Neural progenitor cell (in vitro differentiated cells): ENCODE results near the gene HOMER2. TPM values are rescaled to one million over a fixed set of nuclear protein-coding genes. Genes with fewer than 3 reads are reported as not detected.

ENCODE experiments used
- DNase-seq: peaks from one replicate; pipeline ENCODE4 v3.0.0-alpha.2; 2016; ENCODE audit warnings: low spot score
- H2AFZ ChIP-seq: fragments of 200-600 bp; sonication (generic); replicated peaks from 2 replicates; pipeline ENCODE4 v1.6.1; 2016; ENCODE audit warnings: antibody characterized with exemption
- H3F3A ChIP-seq: fragments of 200-600 bp; sonication (generic); 2 replicates; pipeline ENCODE4 v1.6.1; 2016; ENCODE audit warnings: antibody characterized with exemption, low read depth
- H3K27ac ChIP-seq: fragments of 200-600 bp; sonication (generic); 2 replicates; pipeline ENCODE4 v1.5.1; 2016; ENCODE audit warnings: mild to moderate bottlenecking
- H3K27me3 ChIP-seq: fragments of 200-600 bp; sonication (generic); 2 replicates; pipeline ENCODE4 v1.6.1; 2016; ENCODE audit warnings: mild to moderate bottlenecking, moderate library complexity
- H3K36me3 ChIP-seq: fragments of 200-600 bp; sonication (generic); 2 replicates; pipeline ENCODE4 v1.5.1; 2016
- H3K4me1 ChIP-seq: fragments of 200-600 bp; sonication (generic); 2 replicates; pipeline ENCODE4 v1.6.1; 2016; ENCODE audit warnings: mixed run types
- H3K4me2 ChIP-seq: fragments of 200-600 bp; sonication (generic); 2 replicates; pipeline ENCODE4 v1.6.1; 2016
- H3K4me3 ChIP-seq: fragments of 200-600 bp; sonication (generic); 2 replicates; pipeline ENCODE4 v1.5.1; 2016
- H3K79me2 ChIP-seq: fragments of 200-600 bp; sonication (generic); 2 replicates; pipeline ENCODE4 v1.6.1; 2016; ENCODE audit warnings: low read depth
- H3K9ac ChIP-seq: fragments of 200-600 bp; sonication (generic); 2 replicates; pipeline ENCODE4 v1.6.1; 2016
- H3K9me3 ChIP-seq: fragments of 200-600 bp; sonication (generic); 2 replicates; pipeline ENCODE4 v1.5.1; 2016; ENCODE audit warnings: low read depth
- H4K20me1 ChIP-seq: fragments of 200-600 bp; sonication (generic); 2 replicates; pipeline ENCODE4 v1.6.1; 2016; ENCODE audit warnings: low read depth
- H3K27ac Mint-ChIP-seq: 3 replicates; pipeline ENCODE4 v1.8.0; 2021; ENCODE audit warnings: mixed read lengths
- H3K27me3 Mint-ChIP-seq: 2 replicates; pipeline ENCODE4 v1.8.0; 2022; ENCODE audit warnings: low read depth, mild to moderate bottlenecking, inconsistent platforms, moderate library complexity, mixed read lengths; ENCODE audit not compliant: insufficient read depth
- H3K36me3 Mint-ChIP-seq: 3 replicates; pipeline ENCODE4 v1.8.0; 2021; ENCODE audit warnings: mixed read lengths
- H3K4me1 Mint-ChIP-seq: 3 replicates; pipeline ENCODE4 v1.8.0; 2021; ENCODE audit warnings: mixed read lengths
- H3K4me3 Mint-ChIP-seq: 3 replicates; pipeline ENCODE4 v1.8.0; 2021; ENCODE audit warnings: mild to moderate bottlenecking, moderate library complexity, mixed read lengths
- H3K9me3 Mint-ChIP-seq: 3 replicates; pipeline ENCODE4 v1.8.0; 2020; ENCODE audit warnings: mixed read lengths
- CTCF ChIP-seq: fragments of 200-600 bp; sonication (generic); IDR thresholded peaks from 2 replicates; pipeline ENCODE4 v1.5.1; 2017; ENCODE audit warnings: antibody characterized with exemption, mild to moderate bottlenecking
- EZH2 ChIP-seq: fragments of 200-600 bp; sonication (generic); IDR thresholded peaks from 2 replicates; pipeline ENCODE4 v1.6.1; 2017; ENCODE audit warnings: antibody characterized with exemption, mild to moderate bottlenecking, moderate library complexity
- EZH2phosphoT487 ChIP-seq: fragments of 200-600 bp; sonication (generic); IDR thresholded peaks from 2 replicates; pipeline ENCODE4 v1.6.1; 2017; ENCODE audit warnings: antibody characterized with exemption
- total RNA-seq: library from RNA; depleted of rRNA; stranded (reverse); fragments of >200 nt; gene quantifications from 2 replicates; pipeline ENCODE4 v1.2.3, GENCODE V29; 2015; ENCODE audit warnings: low replicate concordance

HOMER2 gene
- total RNA-seq, 1 donor from 2014 or later: 259 TPM

- Mint-ChIP-seq H3K9me3 (no peaks in the 10 kb centered on the region), H3K36me3 (peaks cover 24% of the 10 kb centered on the region), H3K27ac (no peak overlapping the region), H3K4me3 (no peak overlapping the region), H3K27me3 (peaks cover 3% of the 10 kb centered on the region), H3K4me1 (no peaks in the 10 kb centered on the region)
- Histone ChIP-seq H3K36me3 (no peaks in the 10 kb centered on the region), H3K4me2 (no peak overlapping the region), H3K27ac (no peak overlapping the region), H2AFZ (no peak overlapping the region), H3F3A (no peaks in the 10 kb centered on the region), H3K79me2 (no peaks in the 10 kb centered on the region), H3K9ac (no peak overlapping the region), H3K9me3 (no peaks in the 10 kb centered on the region), H3K4me3 (no peak overlapping the region), H3K27me3 (no peaks in the 10 kb centered on the region), H3K4me1 (no peaks in the 10 kb centered on the region), H4K20me1 (no peaks in the 10 kb centered on the region)
- no peak for TF ChIP-seq EZH2
- no peak for TF ChIP-seq EZH2phosphoT487
- no peak for TF ChIP-seq CTCF
- DNase-seq: no peak
Measured at GRCh38 chr15:82875411-82876003, 77.0 kb downstream of the HOMER2 start.

GRCh38 chr15:82874961-82875360 is 77.6 kb downstream of the HOMER2 start:
- TF ChIP-seq CTCF (no peak), EZH2 (no peak), EZH2phosphoT487 (no peak)
- Mint-ChIP-seq H3K27ac (no peak overlapping the region), H3K4me3 (no peak overlapping the region), H3K27me3 (peaks cover 3% of the 10 kb centered on the region), H3K36me3 (peaks cover 24% of the 10 kb centered on the region), H3K4me1 (no peaks in the 10 kb centered on the region), H3K9me3 (no peaks in the 10 kb centered on the region)
- no peaks in the 10 kb centered on the region for H3K27me3 ChIP-seq
- no peak overlapping the region for H3K9ac ChIP-seq
- H3F3A ChIP-seq: no peaks in the 10 kb centered on the region
- no peaks in the 10 kb centered on the region for H3K36me3 ChIP-seq
- no peak overlapping the region for H2AFZ ChIP-seq
- no peaks in the 10 kb centered on the region for H4K20me1 ChIP-seq
- DNase-seq: no peak
- no peaks in the 10 kb centered on the region for H3K9me3 ChIP-seq
- no peak overlapping the region for H3K4me3 ChIP-seq
- H3K4me2 ChIP-seq: no peak overlapping the region
- H3K27ac ChIP-seq: no peak overlapping the region
- no peaks in the 10 kb centered on the region for H3K79me2 ChIP-seq
- no peaks in the 10 kb centered on the region for H3K4me1 ChIP-seq

GRCh38 chr15:82874267-82874666 is 78.3 kb downstream of the HOMER2 start:
- TF ChIP-seq CTCF: no peak
- no peak for TF ChIP-seq EZH2
- TF ChIP-seq EZH2phosphoT487: no peak
- Mint-ChIP-seq H3K9me3 (no peaks in the 10 kb centered on the region), H3K27ac (no peak overlapping the region), H3K27me3 (peaks cover 3% of the 10 kb centered on the region), H3K4me1 (no peaks in the 10 kb centered on the region), H3K4me3 (no peak overlapping the region), H3K36me3 (peaks cover 24% of the 10 kb centered on the region)
- H3K79me2 ChIP-seq: no peaks in the 10 kb centered on the region
- H3K4me3 ChIP-seq: no peak overlapping the region
- no peak overlapping the region for H3K27ac ChIP-seq
- H3K9ac ChIP-seq: no peak overlapping the region
- H3F3A ChIP-seq: no peaks in the 10 kb centered on the region
- H3K27me3 ChIP-seq: no peaks in the 10 kb centered on the region
- H4K20me1 ChIP-seq: no peaks in the 10 kb centered on the region
- H3K4me2 ChIP-seq: no peak overlapping the region
- H2AFZ ChIP-seq: no peak overlapping the region
- no peak for DNase-seq
- no peaks in the 10 kb centered on the region for H3K9me3 ChIP-seq
- H3K4me1 ChIP-seq: no peaks in the 10 kb centered on the region
- no peaks in the 10 kb centered on the region for H3K36me3 ChIP-seq
